GM23338 (cell line): Measurements from ENCODE around the gene ATG7.

Experiments used
- CREB1 ChIP-seq: fragments of 250-450 bp; sonication (Bioruptor Pico); IDR thresholded peaks from 2 replicates; pipeline ENCODE4 v1.5.0; 2020; ENCODE audit warnings: low read depth, mild to moderate bottlenecking, moderate library complexity
- EZH2 ChIP-seq: fragments of 200-600 bp; sonication (generic); IDR thresholded peaks from one replicate; pipeline ENCODE4 v1.8.0; 2017; ENCODE audit warnings: antibody characterized with exemption, mild to moderate bottlenecking, low read depth; ENCODE audit not compliant: unreplicated experiment
- EZH2phosphoT487 ChIP-seq: fragments of 200-600 bp; sonication (generic); IDR thresholded peaks from one replicate; pipeline ENCODE4 v1.8.1; 2018; ENCODE audit warnings: antibody characterized with exemption; ENCODE audit not compliant: unreplicated experiment
- JUNB ChIP-seq: IDR thresholded peaks from one replicate; pipeline ENCODE4 v1.6.1; 2016; ENCODE audit warnings: antibody characterized with exemption; ENCODE audit not compliant: unreplicated experiment
- POLR2AphosphoS5 ChIP-seq: IDR thresholded peaks from 2 replicates; pipeline ENCODE4 v1.6.1; 2016; ENCODE audit warnings: antibody characterized with exemption, low read depth
- ZNF462 ChIP-seq: fragments of 250-450 bp; sonication (Bioruptor Pico); IDR thresholded peaks from 2 replicates; pipeline ENCODE4 v1.5.0; 2020; ENCODE audit warnings: mild to moderate bottlenecking, moderate library complexity
- TF ChIP-seq, protein P1 (sequence below), 2 experiments: fragments of 200-600 bp in 1 of 2; sonication (generic) in 1 of 2; conservative IDR thresholded peaks; 2 replicates each; pipeline versions ENCODE4 v1.5.1 to v1.6.1; 2016 to 2017; ENCODE audit warnings: antibody characterized with exemption in 2 of 2, low read depth in 2 of 2, mild to moderate bottlenecking in 2 of 2, moderate library complexity in 1 of 2

DNA sequence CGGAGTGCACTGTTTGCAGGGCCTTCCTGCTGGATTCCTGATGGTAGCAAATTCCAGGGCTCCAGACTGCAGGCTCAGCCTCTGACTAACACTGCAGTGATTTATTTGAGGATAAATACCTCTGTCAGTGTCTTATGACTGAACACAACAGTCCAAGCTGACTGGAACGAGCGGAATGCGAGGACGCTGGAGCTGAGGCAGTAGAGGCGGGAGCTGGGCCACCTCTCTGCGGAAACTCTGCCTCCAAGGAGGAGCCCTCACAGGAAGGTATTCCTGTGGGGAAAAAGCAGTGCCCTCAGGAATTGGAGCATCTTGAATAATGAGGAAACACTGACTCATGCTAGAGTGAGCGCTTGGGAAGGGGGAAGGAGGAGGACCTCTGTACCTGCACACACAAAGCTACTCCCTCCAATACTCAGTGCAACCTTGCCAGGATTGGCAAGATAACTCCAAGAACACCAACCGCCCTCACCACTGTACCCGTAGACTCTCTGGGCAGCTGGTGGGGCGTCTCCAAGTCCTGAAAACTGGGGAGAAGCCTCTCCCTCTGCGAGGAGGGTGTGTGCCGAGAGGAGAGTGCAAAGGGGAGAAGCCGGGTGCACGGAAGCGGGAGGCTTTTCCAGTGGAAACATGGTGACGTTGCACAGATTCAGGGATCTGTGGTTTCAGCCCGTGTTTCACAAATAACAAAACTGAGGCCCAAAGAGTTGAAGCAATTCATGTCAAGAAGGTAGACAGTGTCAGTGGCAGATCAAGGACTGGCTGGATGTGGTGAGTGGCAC, 328.5 kb downstream of the ATG7 start:
- TF ChIP-seq POLR2AphosphoS5 (no peak), ZNF462 (CRISPR knock-in tag) (no peak), EZH2 (no peak), JUNB (no peak), CREB1 (no peak), EZH2phosphoT487 (no peak)
- TF ChIP-seq, protein P1, sequence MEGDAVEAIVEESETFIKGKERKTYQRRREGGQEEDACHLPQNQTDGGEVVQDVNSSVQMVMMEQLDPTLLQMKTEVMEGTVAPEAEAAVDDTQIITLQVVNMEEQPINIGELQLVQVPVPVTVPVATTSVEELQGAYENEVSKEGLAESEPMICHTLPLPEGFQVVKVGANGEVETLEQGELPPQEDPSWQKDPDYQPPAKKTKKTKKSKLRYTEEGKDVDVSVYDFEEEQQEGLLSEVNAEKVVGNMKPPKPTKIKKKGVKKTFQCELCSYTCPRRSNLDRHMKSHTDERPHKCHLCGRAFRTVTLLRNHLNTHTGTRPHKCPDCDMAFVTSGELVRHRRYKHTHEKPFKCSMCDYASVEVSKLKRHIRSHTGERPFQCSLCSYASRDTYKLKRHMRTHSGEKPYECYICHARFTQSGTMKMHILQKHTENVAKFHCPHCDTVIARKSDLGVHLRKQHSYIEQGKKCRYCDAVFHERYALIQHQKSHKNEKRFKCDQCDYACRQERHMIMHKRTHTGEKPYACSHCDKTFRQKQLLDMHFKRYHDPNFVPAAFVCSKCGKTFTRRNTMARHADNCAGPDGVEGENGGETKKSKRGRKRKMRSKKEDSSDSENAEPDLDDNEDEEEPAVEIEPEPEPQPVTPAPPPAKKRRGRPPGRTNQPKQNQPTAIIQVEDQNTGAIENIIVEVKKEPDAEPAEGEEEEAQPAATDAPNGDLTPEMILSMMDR (conservative IDR thresholded peaks at IDR 0.05; ENCODE audit: low read depth in 2 of 2), result no peak
